Adrenal gland (tissue), 5 donors: Measurements from ENCODE around the gene SUFU.

Experiments
- CTCF ChIP-seq, 6 experiments: fragments of 450-650 bp in 4 of 6; fragments of 200-600 bp in 2 of 6; sonication (generic) in 1 of 6; IDR thresholded peaks; 1 replicate in 5 of 6; 2 replicates in 1 of 6; pipeline versions ENCODE4 v1.5.1 to v1.8.0; 2016 to 2021; ENCODE audit warnings: antibody characterized with exemption in 6 of 6, mild to moderate bottlenecking in 2 of 6, moderate library complexity in 1 of 6
- POLR2A ChIP-seq, 2 donors: fragments of 450-650 bp; IDR thresholded peaks; one replicate each; pipeline ENCODE4 v1.6.1; 2017; ENCODE audit warnings: antibody characterized with exemption in 2 of 2, mild to moderate bottlenecking in 2 of 2, moderate library complexity in 1 of 2
- donor health status: DM: no; HTN: no; CAD: no.

- TF ChIP-seq CTCF (IDR thresholded peaks at IDR 0.05), result no peak
- TF ChIP-seq POLR2A (IDR thresholded peaks at IDR 0.05), result no peak
Measured at GRCh38 chr10:102497545-102497944, 6.2 kb upstream of the SUFU start.
